Sigmoid colon (tissue), 4 donors: Measurements from ENCODE around the gene NMRK2.

Source experiments
- CTCF ChIP-seq, 4 experiments: fragments of 450-650 bp in 3 of 4; fragments of 200-600 bp in 1 of 4; IDR thresholded peaks; one replicate each; pipeline ENCODE4 v1.5.1; 2016 to 2019; ENCODE audit warnings: antibody characterized with exemption in 4 of 4, mild to moderate bottlenecking in 3 of 4, moderate library complexity in 2 of 4
- EP300 ChIP-seq, 4 donors: sonication (generic); formaldehyde crosslinking; IDR thresholded peaks; one replicate each; pipeline ENCODE4 v1.6.1; 2017; ENCODE audit warnings: antibody characterized with exemption in 4 of 4
- POLR2A ChIP-seq, 2 donors: fragments of 450-650 bp; IDR thresholded peaks; one replicate each; pipeline ENCODE4 v1.6.1; 2016; ENCODE audit warnings: antibody characterized with exemption in 2 of 2, mild to moderate bottlenecking in 2 of 2, moderate library complexity in 2 of 2
- POLR2AphosphoS5 ChIP-seq, 4 donors: sonication (generic); formaldehyde crosslinking; IDR thresholded peaks; one replicate each; pipeline ENCODE4 v1.6.1; 2017; ENCODE audit warnings: antibody characterized with exemption in 4 of 4

- TF ChIP-seq CTCF (IDR thresholded peaks at IDR 0.05) = no peak
- TF ChIP-seq POLR2AphosphoS5 (IDR thresholded peaks at IDR 0.05) = no peak
- TF ChIP-seq EP300 (IDR thresholded peaks at IDR 0.05) = no peak
- no peak for TF ChIP-seq POLR2A (IDR thresholded peaks at IDR 0.05)
Measured at GRCh38 chr19:3904233-3904632, 28.6 kb upstream of the NMRK2 start.
